HEK293T (cell line): ENCODE data around the gene TBC1D8.

Experiments used
- CTCF ChIA-PET: fragments of 350-600 bp; formaldehyde crosslinking; extraction: SDS; loops from one replicate; lab custom pipeline; 2021; ENCODE audit warnings: antibody characterized with exemption, inconsistent platforms; lab: Yijun Ruan, JAX
- POLR2A ChIA-PET: fragments of 350-600 bp; formaldehyde crosslinking; extraction: SDS; loops from one replicate; lab custom pipeline; 2020; ENCODE audit warnings: antibody characterized with exemption, inconsistent platforms; lab: Yijun Ruan, JAX
- DNase-seq: peaks from one replicate; pipeline ENCODE4 v3.0.0; 2012; ENCODE audit warnings: mixed read lengths; ENCODE audit errors: extremely low spot score
- ARNT ChIP-seq: fragments of 450-650 bp; IDR thresholded peaks from 2 replicates; pipeline ENCODE4 v1.6.1; 2017; ENCODE audit warnings: mild to moderate bottlenecking
- BHLHE40 ChIP-seq: fragments of 450-650 bp; IDR thresholded peaks from 2 replicates; pipeline ENCODE4 v1.6.1; 2016; ENCODE audit warnings: mild to moderate bottlenecking, moderate library complexity, borderline replicate concordance
- CTBP1 ChIP-seq: fragments of 450-650 bp; IDR thresholded peaks from 2 replicates; pipeline ENCODE4 v1.6.1; 2016; ENCODE audit warnings: borderline replicate concordance
- ELF4 ChIP-seq: fragments of 450-650 bp; IDR thresholded peaks from 2 replicates; pipeline ENCODE4 v1.6.1; 2017; ENCODE audit warnings: antibody characterized with exemption
- FOXA1 ChIP-seq: fragments of 450-650 bp; IDR thresholded peaks from 2 replicates; pipeline ENCODE4 v1.6.1; 2016; ENCODE audit warnings: mild to moderate bottlenecking
- FOXK2 ChIP-seq: fragments of 450-650 bp; IDR thresholded peaks from 2 replicates; pipeline ENCODE4 v1.6.1; 2016; ENCODE audit warnings: mild to moderate bottlenecking
- FOXM1 ChIP-seq: fragments of 450-650 bp; IDR thresholded peaks from 2 replicates; pipeline ENCODE4 v1.6.1; 2017; ENCODE audit warnings: mild to moderate bottlenecking, borderline replicate concordance
- HDGF ChIP-seq: fragments of 450-650 bp; IDR thresholded peaks from 2 replicates; pipeline ENCODE4 v1.6.1; 2017; ENCODE audit warnings: antibody characterized with exemption, borderline replicate concordance
- L3MBTL2 ChIP-seq: fragments of 450-650 bp; conservative IDR thresholded peaks from 2 replicates; pipeline ENCODE4 v1.6.1; 2016; ENCODE audit warnings: mild to moderate bottlenecking
- LEF1 ChIP-seq: fragments of 450-650 bp; IDR thresholded peaks from 2 replicates; pipeline ENCODE4 v1.6.1; 2017; ENCODE audit warnings: mild to moderate bottlenecking, borderline replicate concordance
- NFRKB ChIP-seq: fragments of 450-650 bp; IDR thresholded peaks from 2 replicates; pipeline ENCODE4 v1.6.1; 2016; ENCODE audit warnings: mild to moderate bottlenecking, moderate library complexity
- SP1 ChIP-seq: fragments of 450-650 bp; IDR thresholded peaks from 2 replicates; pipeline ENCODE4 v1.6.1; 2017
- SUZ12 ChIP-seq: fragments of 450-650 bp; IDR thresholded peaks from 2 replicates; pipeline ENCODE4 v1.6.1; 2016; ENCODE audit warnings: mild to moderate bottlenecking
- TARDBP ChIP-seq: fragments of 450-650 bp; IDR thresholded peaks from 2 replicates; pipeline ENCODE4 v1.6.1; 2016
- ZNF384 ChIP-seq: fragments of 450-650 bp; IDR thresholded peaks from 2 replicates; pipeline ENCODE4 v1.6.1; 2016
- TF ChIP-seq, protein P1 (sequence below): fragments of 450-650 bp; IDR thresholded peaks from 2 replicates; pipeline ENCODE4 v1.6.1; 2016

Gene TBC1D8

DNA sequence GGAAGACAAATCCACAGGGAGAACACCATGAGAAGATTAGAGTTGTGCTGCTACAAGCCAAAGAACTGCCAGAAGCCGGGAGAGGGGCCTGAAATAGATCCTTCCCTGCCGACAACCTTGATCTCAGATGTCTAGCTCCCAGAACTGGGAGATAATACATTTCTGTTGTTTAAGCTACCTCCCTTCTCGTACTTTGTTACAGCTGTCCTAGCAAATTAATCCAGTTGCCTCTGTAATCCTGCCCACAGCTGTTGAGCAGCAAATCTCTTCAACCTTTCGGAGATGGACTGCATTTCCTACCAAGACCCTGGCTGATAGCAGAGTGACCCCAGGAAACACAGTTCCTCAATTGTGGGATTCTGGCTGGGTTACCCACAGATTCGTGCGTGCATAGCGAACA is 2.6 kb upstream of the TBC1D8 start:
- POLR2A ChIA-PET = interaction anchor here (4.5 kb wide), 1 partner anchor 151 kb away, joined by 21 read pairs; the partner anchor contains the start of gene RPL31
- no peak for DNase-seq
- TF ChIP-seq NFRKB = no peak
- TF ChIP-seq BHLHE40 = no peak
- TF ChIP-seq LEF1 = no peak
- no peak for TF ChIP-seq FOXM1
- no peak for TF ChIP-seq ARNT
- TF ChIP-seq CTBP1 = no peak
- no peak for TF ChIP-seq SUZ12
- no peak for TF ChIP-seq ZNF384
- TF ChIP-seq HDGF = no peak
- TF ChIP-seq L3MBTL2 = no peak
- no peak for TF ChIP-seq TARDBP
- TF ChIP-seq, protein P1, sequence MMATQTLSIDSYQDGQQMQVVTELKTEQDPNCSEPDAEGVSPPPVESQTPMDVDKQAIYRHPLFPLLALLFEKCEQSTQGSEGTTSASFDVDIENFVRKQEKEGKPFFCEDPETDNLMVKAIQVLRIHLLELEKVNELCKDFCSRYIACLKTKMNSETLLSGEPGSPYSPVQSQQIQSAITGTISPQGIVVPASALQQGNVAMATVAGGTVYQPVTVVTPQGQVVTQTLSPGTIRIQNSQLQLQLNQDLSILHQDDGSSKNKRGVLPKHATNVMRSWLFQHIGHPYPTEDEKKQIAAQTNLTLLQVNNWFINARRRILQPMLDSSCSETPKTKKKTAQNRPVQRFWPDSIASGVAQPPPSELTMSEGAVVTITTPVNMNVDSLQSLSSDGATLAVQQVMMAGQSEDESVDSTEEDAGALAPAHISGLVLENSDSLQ = no peak
- TF ChIP-seq FOXA1 = no peak
- TF ChIP-seq SP1 = no peak
- no peak for TF ChIP-seq ELF4
- no peak for TF ChIP-seq FOXK2
- CTCF ChIA-PET = interaction anchor here (1.9 kb wide), 1 partner anchor 117 kb away, joined by 16 read pairs; no protein-coding TSS in a partner anchor

DNA sequence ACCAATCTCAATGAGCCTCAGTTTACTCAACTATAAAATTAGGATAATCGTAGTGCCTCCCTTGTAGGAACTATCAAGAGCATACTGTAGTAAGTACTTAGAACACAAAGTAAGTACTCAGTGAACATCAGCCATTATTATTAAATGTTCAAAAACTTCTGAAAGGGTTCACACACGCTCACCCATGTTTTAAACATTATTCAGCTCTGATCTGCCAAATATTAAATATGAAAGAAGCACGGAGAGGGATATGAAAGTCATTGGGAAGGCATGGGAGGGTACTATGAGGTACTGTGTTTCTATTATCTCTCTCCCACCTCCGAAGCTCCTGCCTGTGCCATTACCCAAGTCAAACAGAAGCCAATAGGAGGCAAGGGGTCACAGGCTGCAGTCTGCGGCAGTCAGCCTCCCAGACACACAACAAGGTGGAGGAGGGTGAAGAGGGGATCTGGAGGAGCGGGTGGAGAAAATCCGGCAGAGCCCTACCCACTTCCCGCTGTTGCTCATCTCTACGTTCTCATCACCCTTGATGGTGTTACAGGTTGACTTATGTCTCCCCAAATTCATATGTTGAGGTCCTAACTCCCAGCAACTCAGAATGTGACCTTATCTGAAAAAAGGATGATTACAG is 2.0 kb upstream of the TBC1D8 start:
- ChIA-PET POLR2A (interaction anchor here (0.6 to 4.5 kb wide), 2 partner anchors 99 to 151 kb away, joined by 3 to 21 read pairs; partner anchors contain the start of gene RPL31), CTCF (interaction anchor here (0.6 to 1.9 kb wide), 6 partner anchors 35 to 140 kb away, joined by 3 to 16 read pairs (median 4); no protein-coding TSS in a partner anchor)
- TF ChIP-seq FOXA1 = no peak
- TF ChIP-seq FOXK2 = no peak
- TF ChIP-seq L3MBTL2 = no peak
- no peak for TF ChIP-seq ARNT
- TF ChIP-seq CTBP1 = no peak
- no peak for TF ChIP-seq SUZ12
- no peak for TF ChIP-seq TARDBP
- no peak for TF ChIP-seq ELF4
- TF ChIP-seq, protein P1 = no peak
- no peak for TF ChIP-seq ZNF384
- TF ChIP-seq NFRKB = no peak
- no peak for TF ChIP-seq FOXM1
- DNase-seq = no peak

DNA sequence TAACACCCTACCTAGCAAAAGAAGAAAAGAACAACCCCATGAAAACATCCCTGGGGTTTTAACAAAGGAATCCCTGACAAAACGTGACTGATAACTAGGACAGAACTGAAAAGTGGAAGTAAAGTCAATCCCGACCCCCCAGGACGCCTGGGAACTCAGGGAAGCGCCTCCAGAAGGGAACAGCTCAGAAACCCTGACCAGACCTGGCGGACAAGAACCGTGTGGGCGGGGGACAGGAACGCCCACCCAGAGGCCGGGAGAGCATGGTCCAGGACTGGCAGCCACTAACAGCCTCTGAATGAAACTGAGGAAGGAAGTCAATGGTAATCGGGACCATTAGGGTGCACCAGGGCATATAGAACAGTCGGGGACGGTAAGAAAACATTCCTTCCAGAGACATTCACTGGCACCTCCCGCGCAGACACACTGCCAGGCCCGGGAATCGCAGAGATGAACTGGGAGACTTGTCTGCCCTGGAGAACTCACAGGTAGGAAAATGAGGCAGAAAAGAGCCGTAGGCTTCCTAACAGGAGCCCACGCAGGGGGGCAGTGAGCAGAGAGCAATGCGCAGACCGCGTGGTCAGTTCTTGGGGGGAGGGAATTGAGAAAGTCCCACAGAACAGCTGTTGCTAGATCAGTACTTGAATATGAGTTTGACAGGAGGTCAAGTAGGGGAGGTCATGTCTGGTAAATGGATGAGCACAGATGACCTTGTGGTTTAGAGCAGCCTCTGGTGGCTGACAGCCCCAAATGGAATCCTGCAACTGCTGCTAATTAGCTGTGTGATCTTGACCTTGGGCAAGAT is 1.3 kb upstream of the TBC1D8 start:
- TF ChIP-seq LEF1 = no peak
- TF ChIP-seq, protein P1 = peak; percentile 15; the same call in 1 of the 2 replicates
- POLR2A ChIA-PET = interaction anchor here (0.6 to 4.5 kb wide), 4 partner anchors 14 to 150 kb away, joined by 3 to 21 read pairs (median 4); partner anchors contain the start of genes CNOT11 and RPL31
- CTCF ChIA-PET = interaction anchor here (0.6 to 1.9 kb wide), 5 partner anchors 90 to 139 kb away, joined by 3 to 16 read pairs (median 4); no protein-coding TSS in a partner anchor
- no peak for DNase-seq

GRCh38 chr2:101151859-101152271 is 683 bp upstream of the TBC1D8 start:
- TF ChIP-seq CTBP1 (no peak), ZNF384 (no peak), HDGF (no peak), TARDBP (no peak), ELF4 (no peak), SUZ12 (no peak), SP1 (no peak), BHLHE40 (no peak), L3MBTL2 (no peak), NFRKB (no peak), LEF1 (no peak)
- TF ChIP-seq, protein P1 = no peak
- CTCF ChIA-PET = interaction anchor here (0.7 to 1.9 kb wide), 2 partner anchors 115 kb away, joined by 3 to 16 read pairs; no protein-coding TSS in a partner anchor
- DNase-seq = no peak
- POLR2A ChIA-PET = interaction anchor here (0.8 to 4.5 kb wide), 8 partner anchors 12 to 152 kb away, joined by 3 to 21 read pairs (median 6); partner anchors contain the start of genes CNOT11 and RPL31
